Measurements from ENCODE around the gene WASF3. TPM values are rescaled to one million over a fixed set of nuclear protein-coding genes. Genes with fewer than 3 reads are reported as not detected.

Gene WASF3
- total and polyA plus RNA-seq, 4 donors = 0.82 to 4.9 (median 2.3) TPM

DNA sequence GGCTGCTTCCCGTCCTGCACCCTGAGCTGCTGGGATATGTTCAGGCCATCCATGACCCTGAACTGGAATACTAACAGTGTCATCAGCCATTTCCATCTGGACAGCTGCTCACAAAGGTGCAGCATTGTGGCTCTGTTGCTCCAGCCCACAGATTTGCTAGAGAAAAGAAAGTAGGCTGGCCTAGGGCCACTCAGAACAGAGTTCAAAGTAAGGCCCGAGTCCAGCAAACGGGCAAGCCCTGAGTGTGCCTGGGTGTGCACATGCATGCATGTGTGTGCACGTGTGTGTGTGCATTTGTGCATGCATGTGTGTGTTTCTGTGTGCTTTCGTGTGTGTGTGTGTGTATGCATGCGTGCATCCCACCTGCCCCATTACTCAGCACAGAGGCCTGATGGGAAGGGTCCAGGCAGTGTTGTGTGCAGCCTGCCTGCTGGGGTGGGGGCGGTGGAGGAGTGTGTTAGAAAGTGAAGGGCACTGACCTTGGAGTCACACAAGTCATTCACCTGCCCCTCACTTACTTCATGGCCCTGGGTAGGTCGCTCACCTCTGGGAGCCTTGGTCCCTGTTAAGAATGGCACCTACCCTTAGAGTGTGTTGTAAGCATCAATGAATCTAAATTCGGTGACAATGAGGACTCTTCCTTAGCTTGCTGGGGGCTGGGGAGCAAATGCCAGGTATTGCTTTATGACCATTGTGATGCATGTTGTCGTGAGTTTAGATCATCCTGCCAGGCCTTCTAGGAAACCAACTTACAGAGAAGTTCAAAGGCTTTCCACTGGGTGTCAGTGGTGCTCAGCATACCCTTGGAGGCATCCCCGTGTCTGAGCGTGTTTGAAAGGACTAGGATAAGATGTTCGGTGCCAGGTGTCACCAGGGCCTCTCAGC is 149.9 kb downstream of the WASF3 start:
- no peak overlapping the region for H3K4me3 ChIP-seq (ENCODE audit: low read depth in 1 of 3, low read length in 3 of 3)
- H3K36me3 ChIP-seq (ENCODE audit: control insufficient read depth in 4 of 4, insufficient read depth in 3 of 4, low read depth in 1 of 4, low read length in 3 of 4) = no peaks in the 10 kb centered on the region
- 40% methylated on average over 13 of the region's 13 CpGs for WGBS
- H3K4me1 ChIP-seq (ENCODE audit: control insufficient read depth in 4 of 4, insufficient read depth in 4 of 4, low read length in 3 of 4) = no peaks in the 10 kb centered on the region
- H3K9ac ChIP-seq (ENCODE audit: low read depth in 1 of 2, low read length in 2 of 2) = no peak overlapping the region
- no peak for DNase-seq (ENCODE audit: low spot score)
- no peak overlapping the region for H3K27ac ChIP-seq (ENCODE audit: low read depth in 1 of 2, low read length in 2 of 2)
- TF ChIP-seq RAD21 (IDR thresholded peaks at IDR 0.05) (peak; percentile 76 to 80), FOXA2 (IDR thresholded peaks at IDR 0.05) (no peak)
- TF ChIP-seq, protein P1, sequence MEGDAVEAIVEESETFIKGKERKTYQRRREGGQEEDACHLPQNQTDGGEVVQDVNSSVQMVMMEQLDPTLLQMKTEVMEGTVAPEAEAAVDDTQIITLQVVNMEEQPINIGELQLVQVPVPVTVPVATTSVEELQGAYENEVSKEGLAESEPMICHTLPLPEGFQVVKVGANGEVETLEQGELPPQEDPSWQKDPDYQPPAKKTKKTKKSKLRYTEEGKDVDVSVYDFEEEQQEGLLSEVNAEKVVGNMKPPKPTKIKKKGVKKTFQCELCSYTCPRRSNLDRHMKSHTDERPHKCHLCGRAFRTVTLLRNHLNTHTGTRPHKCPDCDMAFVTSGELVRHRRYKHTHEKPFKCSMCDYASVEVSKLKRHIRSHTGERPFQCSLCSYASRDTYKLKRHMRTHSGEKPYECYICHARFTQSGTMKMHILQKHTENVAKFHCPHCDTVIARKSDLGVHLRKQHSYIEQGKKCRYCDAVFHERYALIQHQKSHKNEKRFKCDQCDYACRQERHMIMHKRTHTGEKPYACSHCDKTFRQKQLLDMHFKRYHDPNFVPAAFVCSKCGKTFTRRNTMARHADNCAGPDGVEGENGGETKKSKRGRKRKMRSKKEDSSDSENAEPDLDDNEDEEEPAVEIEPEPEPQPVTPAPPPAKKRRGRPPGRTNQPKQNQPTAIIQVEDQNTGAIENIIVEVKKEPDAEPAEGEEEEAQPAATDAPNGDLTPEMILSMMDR (IDR thresholded peaks at IDR 0.05; ENCODE audit: low read depth, low read length, missing input control) = peak; percentile 48
- peaks cover 0 to 3% (median 0%) of the 10 kb centered on the region in 4 donors for H3K27me3 ChIP-seq (ENCODE audit: control insufficient read depth in 4 of 4, insufficient read depth in 4 of 4, low read length in 3 of 4)
- no peaks in the 10 kb centered on the region for H3K9me3 ChIP-seq (ENCODE audit: control insufficient read depth in 4 of 4, low read length in 3 of 4)

DNA sequence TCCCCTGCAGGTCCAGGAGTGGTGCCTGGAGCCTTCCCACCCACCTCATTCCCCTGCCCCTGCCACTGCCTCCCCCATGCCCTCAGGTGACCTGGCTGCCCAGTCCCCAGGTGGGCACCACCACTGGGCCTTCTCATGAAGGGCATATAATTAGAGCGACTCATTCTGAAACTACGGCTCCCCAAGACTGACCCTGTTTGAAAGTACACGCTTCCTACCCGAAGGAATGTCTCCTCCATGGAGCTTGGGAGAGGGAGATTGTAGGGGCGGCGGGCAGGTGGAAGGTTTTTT is 150.5 kb downstream of the WASF3 start:
- Histone ChIP-seq H3K4me3 (ENCODE audit: low read depth in 1 of 3, low read length in 3 of 3) (no peak overlapping the region), H3K9me3 (ENCODE audit: control insufficient read depth in 4 of 4, low read length in 3 of 4) (no peaks in the 10 kb centered on the region), H3K4me1 (ENCODE audit: control insufficient read depth in 4 of 4, insufficient read depth in 4 of 4, low read length in 3 of 4) (no peaks in the 10 kb centered on the region), H3K27me3 (ENCODE audit: control insufficient read depth in 4 of 4, insufficient read depth in 4 of 4, low read length in 3 of 4) (peaks cover 0 to 3% (median 0%) of the 10 kb centered on the region in 4 donors), H3K36me3 (ENCODE audit: control insufficient read depth in 4 of 4, insufficient read depth in 3 of 4, low read depth in 1 of 4, low read length in 3 of 4) (no peaks in the 10 kb centered on the region), H3K9ac (ENCODE audit: low read depth in 1 of 2, low read length in 2 of 2) (no peak overlapping the region), H3K27ac (ENCODE audit: low read depth in 1 of 2, low read length in 2 of 2) (no peak overlapping the region)
- DNase-seq (ENCODE audit: low spot score) = no peak
- WGBS = 85% methylated on average over 6 of the region's 6 CpGs
- TF ChIP-seq JUND (IDR thresholded peaks at IDR 0.05) = no peak
- TF ChIP-seq RXRA (IDR thresholded peaks at IDR 0.05) = no peak
- no peak for TF ChIP-seq FOXA1 (IDR thresholded peaks at IDR 0.05)
- no peak for TF ChIP-seq HNF4G (IDR thresholded peaks at IDR 0.05)
- TF ChIP-seq, protein P2, sequence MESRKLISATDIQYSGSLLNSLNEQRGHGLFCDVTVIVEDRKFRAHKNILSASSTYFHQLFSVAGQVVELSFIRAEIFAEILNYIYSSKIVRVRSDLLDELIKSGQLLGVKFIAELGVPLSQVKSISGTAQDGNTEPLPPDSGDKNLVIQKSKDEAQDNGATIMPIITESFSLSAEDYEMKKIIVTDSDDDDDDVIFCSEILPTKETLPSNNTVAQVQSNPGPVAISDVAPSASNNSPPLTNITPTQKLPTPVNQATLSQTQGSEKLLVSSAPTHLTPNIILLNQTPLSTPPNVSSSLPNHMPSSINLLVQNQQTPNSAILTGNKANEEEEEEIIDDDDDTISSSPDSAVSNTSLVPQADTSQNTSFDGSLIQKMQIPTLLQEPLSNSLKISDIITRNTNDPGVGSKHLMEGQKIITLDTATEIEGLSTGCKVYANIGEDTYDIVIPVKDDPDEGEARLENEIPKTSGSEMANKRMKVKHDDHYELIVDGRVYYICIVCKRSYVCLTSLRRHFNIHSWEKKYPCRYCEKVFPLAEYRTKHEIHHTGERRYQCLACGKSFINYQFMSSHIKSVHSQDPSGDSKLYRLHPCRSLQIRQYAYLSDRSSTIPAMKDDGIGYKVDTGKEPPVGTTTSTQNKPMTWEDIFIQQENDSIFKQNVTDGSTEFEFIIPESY (IDR thresholded peaks at IDR 0.05) = no peak
- no peak for TF ChIP-seq TAF1 (conservative IDR thresholded peaks at IDR 0.05)
- TF ChIP-seq HNF4A (conservative IDR thresholded peaks at IDR 0.05) = no peak
- TF ChIP-seq YY1 (IDR thresholded peaks at IDR 0.05) = no peak
- TF ChIP-seq GABPA (IDR thresholded peaks at IDR 0.05 in 1 of 2, conservative IDR thresholded peaks at IDR 0.05 in 1 of 2) = no peak
- TF ChIP-seq, protein P1 (IDR thresholded peaks at IDR 0.05; ENCODE audit: low read depth, low read length, missing input control) = no peak
- TF ChIP-seq, protein P3, sequence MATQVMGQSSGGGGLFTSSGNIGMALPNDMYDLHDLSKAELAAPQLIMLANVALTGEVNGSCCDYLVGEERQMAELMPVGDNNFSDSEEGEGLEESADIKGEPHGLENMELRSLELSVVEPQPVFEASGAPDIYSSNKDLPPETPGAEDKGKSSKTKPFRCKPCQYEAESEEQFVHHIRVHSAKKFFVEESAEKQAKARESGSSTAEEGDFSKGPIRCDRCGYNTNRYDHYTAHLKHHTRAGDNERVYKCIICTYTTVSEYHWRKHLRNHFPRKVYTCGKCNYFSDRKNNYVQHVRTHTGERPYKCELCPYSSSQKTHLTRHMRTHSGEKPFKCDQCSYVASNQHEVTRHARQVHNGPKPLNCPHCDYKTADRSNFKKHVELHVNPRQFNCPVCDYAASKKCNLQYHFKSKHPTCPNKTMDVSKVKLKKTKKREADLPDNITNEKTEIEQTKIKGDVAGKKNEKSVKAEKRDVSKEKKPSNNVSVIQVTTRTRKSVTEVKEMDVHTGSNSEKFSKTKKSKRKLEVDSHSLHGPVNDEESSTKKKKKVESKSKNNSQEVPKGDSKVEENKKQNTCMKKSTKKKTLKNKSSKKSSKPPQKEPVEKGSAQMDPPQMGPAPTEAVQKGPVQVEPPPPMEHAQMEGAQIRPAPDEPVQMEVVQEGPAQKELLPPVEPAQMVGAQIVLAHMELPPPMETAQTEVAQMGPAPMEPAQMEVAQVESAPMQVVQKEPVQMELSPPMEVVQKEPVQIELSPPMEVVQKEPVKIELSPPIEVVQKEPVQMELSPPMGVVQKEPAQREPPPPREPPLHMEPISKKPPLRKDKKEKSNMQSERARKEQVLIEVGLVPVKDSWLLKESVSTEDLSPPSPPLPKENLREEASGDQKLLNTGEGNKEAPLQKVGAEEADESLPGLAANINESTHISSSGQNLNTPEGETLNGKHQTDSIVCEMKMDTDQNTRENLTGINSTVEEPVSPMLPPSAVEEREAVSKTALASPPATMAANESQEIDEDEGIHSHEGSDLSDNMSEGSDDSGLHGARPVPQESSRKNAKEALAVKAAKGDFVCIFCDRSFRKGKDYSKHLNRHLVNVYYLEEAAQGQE (IDR thresholded peaks at IDR 0.05) = no peak
- TF ChIP-seq EGR1 (IDR thresholded peaks at IDR 0.05; ENCODE audit: low read depth in 2 of 2) = no peak
